NCI-H2171 (cell line): ENCODE measurements around the gene PROM2.
A peak's percentile ranks its signal among the peaks of the same experiment; 100 is the strongest.
"Not testable (repeated sequence)": the region's sequence is repeated elsewhere in the genome, so short reads cannot be mapped to it uniquely, and the experiment has no call there.

Experiments used
- DNase-seq: peaks from one replicate; lab custom pipeline; 2025; lab: John Stamatoyannopoulos, UW

The PROM2 gene

GRCh38 chr2:95274291-95275150 is at the start of gene PROM2:
Gene PROM2, plus strand, starts transcription at chr2:95274449. Its CDS starts 137 bp downstream, at chr2:95274586.
- no peak for DNase-seq

GRCh38 chr2:95225658-95226057 is 48.6 kb upstream of the PROM2 start:
- DNase-seq = no peak

GRCh38 chr2:95231723-95232122 is 42.5 kb upstream of the PROM2 start:
- peak; percentile 57 for DNase-seq

GRCh38 chr2:95232232-95232631 is 42.0 kb upstream of the PROM2 start:
- no peak for DNase-seq

- DNase-seq = no peak
These were observed 39.9 kb upstream of the PROM2 start for GRCh38 chr2:95234286-95234785.

- no peak for DNase-seq
These were observed 39.4 kb upstream of the PROM2 start for GRCh38 chr2:95234816-95235215.

GRCh38 chr2:95238131-95238530 is 36.1 kb upstream of the PROM2 start:
- DNase-seq = no peak

- no peak for DNase-seq
These were observed 34.2 kb upstream of the PROM2 start for GRCh38 chr2:95240091-95240490.

- no peak for DNase-seq
These were observed 33.7 kb upstream of the PROM2 start for GRCh38 chr2:95240556-95240955.

GRCh38 chr2:95242084-95242483 is 32.2 kb upstream of the PROM2 start:
- DNase-seq = not testable (repeated sequence)

GRCh38 chr2:95258271-95258670 is 16.0 kb upstream of the PROM2 start:
- no peak for DNase-seq

GRCh38 chr2:95260028-95261023 is 13.9 kb upstream of the PROM2 start:
- peak; percentile 20 for DNase-seq

- no peak for DNase-seq
These were observed 12.6 kb upstream of the PROM2 start for GRCh38 chr2:95261602-95262001.

GRCh38 chr2:95262896-95263542 is 11.2 kb upstream of the PROM2 start:
- no peak for DNase-seq

- DNase-seq = no peak
These were observed 9.6 kb upstream of the PROM2 start for GRCh38 chr2:95264624-95265023.

- DNase-seq = no peak
These were observed 9.1 kb upstream of the PROM2 start for GRCh38 chr2:95265182-95265581.

- no peak for DNase-seq
These were observed 7.3 kb upstream of the PROM2 start for GRCh38 chr2:95266781-95267430.

GRCh38 chr2:95267458-95268210 is 6.6 kb upstream of the PROM2 start:
- DNase-seq = no peak

GRCh38 chr2:95268211-95269035 is 5.8 kb upstream of the PROM2 start:
- no peak for DNase-seq
